ENCODE results near the gene TSPAN4.
A peak's percentile ranks its signal among the peaks of the same experiment; 100 is the strongest.

Gene TSPAN4

GRCh38 chr11:869399-870126 is 26.9 kb downstream of the TSPAN4 start:
- TF ChIP-seq ZBTB11 (tag by site-specific recombination; conservative IDR thresholded peaks at IDR 0.05; ENCODE audit: low read depth) (no peak), ZNF510 (tag by site-specific recombination; IDR thresholded peaks at IDR 0.05; ENCODE audit: insufficient replicate concordance) (no peak), OVOL3 (tag by site-specific recombination; IDR thresholded peaks at IDR 0.05) (no peak), PATZ1 (tag by site-specific recombination; IDR thresholded peaks at IDR 0.05) (no peak), ZNF692 (tag by site-specific recombination; IDR thresholded peaks at IDR 0.05) (peak; percentile 76; the same call in 1 of the 2 replicates), ZNF280C (tag by site-specific recombination; IDR thresholded peaks at IDR 0.05) (no peak), EGR2 (tag by site-specific recombination; IDR thresholded peaks at IDR 0.05; ENCODE audit: low read depth) (no peak), GLIS2 (tag by site-specific recombination; IDR thresholded peaks at IDR 0.05) (no peak), KLF16 (tag by site-specific recombination; IDR thresholded peaks at IDR 0.05) (no peak)
- POLR2A ChIA-PET: interaction anchor here (0.6 kb wide), 1 partner anchor 531 kb away, joined by 3 read pairs; no protein-coding TSS in a partner anchor
- Histone ChIP-seq H3K4me3 (ENCODE audit: low read depth, low read length) (no peak overlapping the region), H3K27ac (ENCODE audit: extremely low read depth, low read depth, low read length) (no peak overlapping the region), H3K9me3 (ENCODE audit: control insufficient read depth, insufficient read depth, low read depth, low read length) (no peaks in the 10 kb centered on the region), H3K36me3 (ENCODE audit: control insufficient read depth in 2 of 2, insufficient read depth in 1 of 2, low read length in 2 of 2) (peaks cover 0 to 40% of the 10 kb centered on the region in 2 experiments; a peak in 1 of 3 replicates), H3K4me1 (ENCODE audit: control insufficient read depth, insufficient read depth, low read length) (no peaks in the 10 kb centered on the region)
- CTCF ChIA-PET: no interaction called here

- H3K4me3 ChIP-seq (ENCODE audit: low read depth, low read length): no peak overlapping the region
- no peaks in the 10 kb centered on the region for H3K4me1 ChIP-seq (ENCODE audit: control insufficient read depth, insufficient read depth, low read length)
- no peaks in the 10 kb centered on the region for H3K9me3 ChIP-seq (ENCODE audit: control insufficient read depth, insufficient read depth, low read depth, low read length)
- peaks cover 0 to 45% of the 10 kb centered on the region in 2 experiments; a peak in 1 of 3 replicates for H3K36me3 ChIP-seq (ENCODE audit: control insufficient read depth in 2 of 2, insufficient read depth in 1 of 2, low read length in 2 of 2)
- ChIA-PET POLR2A (no interaction called here), CTCF (no interaction called here)
- TF ChIP-seq ZNF155 (tag by site-specific recombination; IDR thresholded peaks at IDR 0.05): no peak
- no peak for TF ChIP-seq ZBTB44 (tag by site-specific recombination; IDR thresholded peaks at IDR 0.05)
- peak; percentile 70 for TF ChIP-seq ZIC2 (tag by site-specific recombination; IDR thresholded peaks at IDR 0.05)
- no peak overlapping the region for H3K27ac ChIP-seq (ENCODE audit: extremely low read depth, low read depth, low read length)
These were observed 27.4 kb downstream of the TSPAN4 start for GRCh38 chr11:870127-870413.

Data from HEK293 (cell line).